ENCODE data around the gene DPH1.

DNA sequence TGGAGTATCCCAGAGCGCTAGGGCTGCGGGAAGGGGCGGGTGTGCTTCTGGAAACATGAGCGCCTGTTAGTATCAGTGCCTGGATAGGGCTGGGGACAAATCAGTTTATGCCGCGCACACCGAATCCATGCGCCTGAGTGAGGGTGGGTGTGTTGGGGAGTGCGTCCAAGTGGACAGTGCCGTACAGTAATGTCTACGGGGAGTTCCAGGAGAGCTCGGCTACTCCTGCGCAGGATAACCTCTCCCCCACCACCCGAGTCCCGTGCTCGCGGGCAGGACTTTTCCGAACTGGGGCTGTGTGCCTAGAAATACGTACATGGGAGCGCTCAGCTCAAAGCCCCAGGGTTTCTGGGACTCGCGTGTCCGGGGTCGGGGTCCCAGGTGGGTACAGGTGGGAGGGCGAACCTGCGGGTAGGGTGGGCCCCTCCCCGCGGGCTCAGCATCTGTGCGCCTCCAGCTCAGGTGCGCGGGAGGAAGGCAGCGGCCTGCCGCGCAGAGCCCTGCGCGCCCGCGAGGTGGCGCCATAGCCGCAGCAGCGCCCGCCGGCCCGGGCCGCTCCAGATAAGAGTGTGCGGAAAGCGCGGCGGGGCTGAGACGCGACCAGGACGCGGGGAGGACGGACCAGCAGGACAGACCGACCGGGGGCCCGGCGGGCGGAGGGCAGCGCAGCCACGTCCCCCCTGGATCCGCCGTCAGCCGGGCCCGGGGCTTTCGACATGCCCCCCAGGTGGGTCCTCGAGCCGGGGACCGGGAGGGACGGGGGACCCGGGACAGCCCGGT lies 24.7 kb downstream of the DPH1 start, which contains the start of gene HIC1:
- TF ChIP-seq POLR2A (IDR thresholded peaks at IDR 0.05; ENCODE audit: low read length): no peak
- TF ChIP-seq GATA1 (IDR thresholded peaks at IDR 0.05; ENCODE audit: low read depth, low read length): no peak

Measured in erythroblast (primary cell).